ENCODE data around the gene KRTAP12-3. TPM values are rescaled to one million over a fixed set of nuclear protein-coding genes. Genes with fewer than 3 reads are reported as not detected.

The KRTAP12-3 gene
- polyA plus RNA-seq, 2 of the 4 experiments (the other 2 are of a cell fraction), result not detected

DNA sequence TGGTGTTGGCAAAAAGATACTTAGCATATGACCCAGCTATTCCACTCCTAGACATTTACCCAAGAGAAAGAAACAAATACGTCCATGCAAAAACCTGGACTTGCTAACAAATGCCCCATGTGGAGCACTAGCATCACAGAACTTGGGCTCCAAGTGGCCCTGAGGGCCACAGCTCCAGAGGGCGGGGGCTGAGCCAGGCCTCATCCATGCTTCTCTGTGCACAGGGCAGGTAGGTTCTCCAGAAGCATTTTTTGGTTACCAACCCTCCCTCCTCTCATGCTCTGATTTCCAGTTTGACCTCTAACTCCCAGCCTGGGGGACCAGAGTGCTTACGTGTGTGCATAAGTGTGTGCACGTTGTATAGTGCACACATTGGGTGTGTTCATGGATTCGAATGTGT lies 7.0 kb downstream of the KRTAP12-3 start:
- Histone ChIP-seq H3K27ac (no peak overlapping the region), H3K4me3 (no peak overlapping the region), H3K9me3 (peaks cover 7% of the 10 kb centered on the region; the same call in 1 of the 3 replicates), H3K4me2 (no peak overlapping the region), H3K4me1 (no peaks in the 10 kb centered on the region)
- CTCF ChIA-PET, result no interaction called here
- POLR2A ChIA-PET, result no interaction called here
- WGBS (ENCODE audit: missing lambda C conversion rate), result 23% methylated on average over 5 of the region's 5 CpGs
- ATAC-seq (no peak), DNase-seq (ENCODE audit: low read depth in 1 of 2, low spot score in 1 of 2) (no peak), FAIRE-seq (no peak)
- TF ChIP-seq MAFK (IDR thresholded peaks at IDR 0.05; ENCODE audit: partially characterized antibody), result no peak
- TF ChIP-seq, protein P1, sequence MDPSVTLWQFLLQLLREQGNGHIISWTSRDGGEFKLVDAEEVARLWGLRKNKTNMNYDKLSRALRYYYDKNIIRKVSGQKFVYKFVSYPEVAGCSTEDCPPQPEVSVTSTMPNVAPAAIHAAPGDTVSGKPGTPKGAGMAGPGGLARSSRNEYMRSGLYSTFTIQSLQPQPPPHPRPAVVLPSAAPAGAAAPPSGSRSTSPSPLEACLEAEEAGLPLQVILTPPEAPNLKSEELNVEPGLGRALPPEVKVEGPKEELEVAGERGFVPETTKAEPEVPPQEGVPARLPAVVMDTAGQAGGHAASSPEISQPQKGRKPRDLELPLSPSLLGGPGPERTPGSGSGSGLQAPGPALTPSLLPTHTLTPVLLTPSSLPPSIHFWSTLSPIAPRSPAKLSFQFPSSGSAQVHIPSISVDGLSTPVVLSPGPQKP (IDR thresholded peaks at IDR 0.05; ENCODE audit: low read depth, low read length), result no peak
- no peak for TF ChIP-seq FOXS1 (CRISPR knock-in tag; IDR thresholded peaks at IDR 0.05)
- no peak for TF ChIP-seq FOSB (CRISPR knock-in tag; IDR thresholded peaks at IDR 0.05)
- TF ChIP-seq ZFP36 (IDR thresholded peaks at IDR 0.05; ENCODE audit: borderline replicate concordance, partially characterized antibody), result no peak
- TF ChIP-seq HEYL (CRISPR knock-in tag; IDR thresholded peaks at IDR 0.05), result no peak
- TF ChIP-seq SREBF2 (IDR thresholded peaks at IDR 0.05), result no peak
- TF ChIP-seq FOSL2 (IDR thresholded peaks at IDR 0.05), result no peak
- TF ChIP-seq FOSL2 (CRISPR knock-in tag; IDR thresholded peaks at IDR 0.05), result no peak
- TF ChIP-seq RNF2 (IDR thresholded peaks at IDR 0.05; ENCODE audit: borderline replicate concordance, low read depth), result no peak
- TF ChIP-seq CEBPB (IDR thresholded peaks at IDR 0.05), result no peak
- no peak for TF ChIP-seq JUN (IDR thresholded peaks at IDR 0.05)

DNA sequence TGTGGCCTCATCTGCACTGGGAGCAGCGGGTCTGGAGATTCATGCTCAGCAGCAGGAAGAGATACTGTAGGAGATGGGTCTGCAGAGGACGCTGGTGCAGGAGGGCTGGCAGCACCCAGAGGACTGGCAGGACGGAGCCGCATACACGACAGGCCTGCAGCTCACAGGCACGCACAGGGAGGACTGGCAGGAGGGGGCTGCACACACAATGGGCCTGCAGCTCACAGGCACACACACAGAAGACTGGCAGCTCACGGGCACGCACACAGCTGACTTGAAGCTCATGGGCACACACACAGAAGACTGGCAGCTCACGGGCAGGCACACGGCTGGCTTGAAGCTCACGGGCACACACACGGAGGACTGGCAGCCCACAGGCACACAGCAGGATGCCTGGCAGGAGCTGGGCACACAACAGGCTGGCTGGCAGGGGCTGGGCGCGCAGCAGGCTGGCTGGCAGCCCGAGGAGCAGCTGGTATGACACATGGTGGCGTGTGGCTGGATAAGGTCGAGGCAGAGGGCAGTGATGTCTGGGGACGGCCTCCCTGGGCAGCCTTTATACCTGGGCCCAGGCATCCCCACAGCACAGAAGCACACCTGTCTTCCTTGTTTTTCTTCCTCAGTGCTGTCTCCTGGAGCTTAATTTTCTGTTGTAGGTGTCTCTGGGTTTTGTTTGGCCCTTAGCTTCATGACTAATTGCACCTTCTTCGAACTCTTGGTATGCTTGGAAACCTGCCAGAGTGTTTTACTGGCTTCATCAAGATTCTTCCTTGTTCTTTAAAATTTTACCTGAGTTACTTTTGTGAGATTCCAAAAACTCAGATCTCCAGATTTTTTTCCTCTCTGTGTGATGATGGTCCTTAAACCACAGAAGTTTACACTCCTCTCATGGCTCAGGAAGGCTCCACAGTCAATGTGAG lies 8.9 kb downstream of the KRTAP12-3 start, which contains the start of gene KRTAP12-2:
Gene KRTAP12-2 (minus strand): TSS at position 527 of the 920 bp plus-strand sequence. CDS start 41 bp downstream, at position 486.
- TF ChIP-seq, protein P2, sequence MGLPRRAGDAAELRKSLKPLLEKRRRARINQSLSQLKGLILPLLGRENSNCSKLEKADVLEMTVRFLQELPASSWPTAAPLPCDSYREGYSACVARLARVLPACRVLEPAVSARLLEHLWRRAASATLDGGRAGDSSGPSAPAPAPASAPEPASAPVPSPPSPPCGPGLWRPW (IDR thresholded peaks at IDR 0.05), result no peak
- TF ChIP-seq ZFP36 (IDR thresholded peaks at IDR 0.05; ENCODE audit: borderline replicate concordance, partially characterized antibody) (no peak), MAFK (IDR thresholded peaks at IDR 0.05; ENCODE audit: partially characterized antibody) (no peak)
- ATAC-seq, result no peak
- WGBS (ENCODE audit: missing lambda C conversion rate), result 19% methylated on average over 13 of the region's 19 CpGs
- Histone ChIP-seq H3K4me2 (no peak within 1 kb of the TSS), H3K4me1 (no peaks in the 10 kb centered on the region), H3K27ac (no peak within 1 kb of the TSS), H3K9me3 (peaks cover 12% of the 10 kb centered on the region; the same call in 1 of the 3 replicates), H3K4me3 (no peak within 1 kb of the TSS)
- FAIRE-seq, result no peak
- ChIA-PET POLR2A (no interaction called here), CTCF (interaction anchor here (1.5 kb wide), 1 partner anchor 15 kb away, joined by 3 read pairs; no protein-coding TSS in a partner anchor)
- no peak for DNase-seq (ENCODE audit: low read depth in 1 of 2, low spot score in 1 of 2)

DNA sequence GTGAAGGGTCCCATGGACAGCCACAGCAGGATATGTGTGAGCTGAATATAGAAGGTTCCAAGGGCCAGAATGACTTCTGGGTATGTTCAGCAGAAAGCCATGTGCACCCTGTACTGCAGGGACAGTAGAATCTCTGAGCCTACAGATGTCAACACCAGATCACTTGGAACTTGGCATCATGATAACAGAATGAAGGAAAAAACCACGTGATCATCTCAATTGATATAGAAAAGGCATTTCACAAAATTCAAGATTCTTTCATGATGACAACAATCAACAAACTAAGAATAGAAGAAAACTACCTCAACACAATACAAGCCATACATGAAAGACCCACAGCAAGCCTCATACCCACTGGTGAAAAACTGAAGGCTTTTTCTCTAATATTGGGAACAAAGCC lies 9.9 kb downstream of the KRTAP12-3 start:
- H3K4me1 ChIP-seq, result no peaks in the 10 kb centered on the region
- H3K9me3 ChIP-seq, result peaks cover 14% of the 10 kb centered on the region; the same call in 2 of the 3 replicates
- 0% methylated on average over 1 of the region's 1 CpG for WGBS (ENCODE audit: missing lambda C conversion rate)
- ATAC-seq (no peak), DNase-seq (ENCODE audit: low read depth in 1 of 2, low spot score in 1 of 2) (no peak), FAIRE-seq (no peak)
- no peak overlapping the region for H3K4me3 ChIP-seq
- no peak overlapping the region for H3K27ac ChIP-seq
- H3K4me2 ChIP-seq, result no peak overlapping the region
- TF ChIP-seq TP53 (CRISPR knock-in tag; IDR thresholded peaks at IDR 0.05), result no peak
- TF ChIP-seq RNF2 (IDR thresholded peaks at IDR 0.05; ENCODE audit: borderline replicate concordance, low read depth), result no peak
- TF ChIP-seq CBX2 (IDR thresholded peaks at IDR 0.05; ENCODE audit: borderline replicate concordance, low read depth), result no peak
- no peak for TF ChIP-seq BHLHE40 (IDR thresholded peaks at IDR 0.05; ENCODE audit: low read depth, low read length)
- TF ChIP-seq RAD21 (conservative IDR thresholded peaks at IDR 0.05 in 1 of 2, IDR thresholded peaks at IDR 0.05 in 1 of 2), result no peak
- TF ChIP-seq EHF (CRISPR knock-in tag; IDR thresholded peaks at IDR 0.05), result no peak
- TF ChIP-seq CHD2 (IDR thresholded peaks at IDR 0.05; ENCODE audit: low read length, partially characterized antibody), result no peak
- no peak for TF ChIP-seq RARB (CRISPR knock-in tag; IDR thresholded peaks at IDR 0.05)
- no peak for TF ChIP-seq TFCP2L1 (CRISPR knock-in tag; IDR thresholded peaks at IDR 0.05)
- no peak for TF ChIP-seq SREBF2 (IDR thresholded peaks at IDR 0.05)
- TF ChIP-seq, protein P3, sequence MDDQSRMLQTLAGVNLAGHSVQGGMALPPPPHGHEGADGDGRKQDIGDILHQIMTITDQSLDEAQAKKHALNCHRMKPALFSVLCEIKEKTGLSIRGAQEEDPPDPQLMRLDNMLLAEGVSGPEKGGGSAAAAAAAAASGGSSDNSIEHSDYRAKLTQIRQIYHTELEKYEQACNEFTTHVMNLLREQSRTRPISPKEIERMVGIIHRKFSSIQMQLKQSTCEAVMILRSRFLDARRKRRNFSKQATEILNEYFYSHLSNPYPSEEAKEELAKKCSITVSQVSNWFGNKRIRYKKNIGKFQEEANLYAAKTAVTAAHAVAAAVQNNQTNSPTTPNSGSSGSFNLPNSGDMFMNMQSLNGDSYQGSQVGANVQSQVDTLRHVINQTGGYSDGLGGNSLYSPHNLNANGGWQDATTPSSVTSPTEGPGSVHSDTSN (IDR thresholded peaks at IDR 0.05), result no peak
- POLR2A ChIA-PET, result no interaction called here
- CTCF ChIA-PET, result interaction anchor here (1.5 kb wide), 1 partner anchor 16 kb away, joined by 3 read pairs; no protein-coding TSS in a partner anchor

Measured in A549 (cell line).